SK-N-SH (cell line): ENCODE data around the gene CRYBA1. TPM values are rescaled to one million over a fixed set of nuclear protein-coding genes. Genes with fewer than 3 reads are reported as not detected.

Experiments used
- CTCF ChIA-PET: fragments of 300-600, 350-600 bp; formaldehyde crosslinking; extraction: SDS; loops from one replicate; lab custom pipeline; 2021; lab: Yijun Ruan, JAX
- POLR2A ChIA-PET: fragments of 350-600 bp; sonication (Branson Sonifier 250); formaldehyde crosslinking; extraction: SDS; loops from one replicate; lab custom pipeline; 2020; ENCODE audit warnings: antibody characterized with exemption, inconsistent platforms; lab: Yijun Ruan, JAX
- DNase-seq: peaks from one replicate; pipeline ENCODE4 v3.0.0; 2012
- H2AFZ ChIP-seq: fragments of 200-600 bp; sonication (generic); 2 replicates; pipeline ENCODE4 v1.8.1; 2016; ENCODE audit warnings: antibody characterized with exemption, mild to moderate bottlenecking, low read depth
- H3F3A ChIP-seq: fragments of 200-600 bp; sonication (generic); replicated peaks from 2 replicates; pipeline ENCODE3; 2016; ENCODE audit warnings: antibody characterized with exemption, mild to moderate bottlenecking; ENCODE audit not compliant: insufficient read depth
- H3K27ac ChIP-seq, 2 experiments: fragments of 200-500 bp in 1 of 2; fragments of 200-600 bp in 1 of 2; sonication (Bioruptor generic) in 1 of 2; sonication (generic), shearing (Covaris generic) in 1 of 2; 2 replicates each; pipeline versions ENCODE4 v1.5.1 to v1.6.1; 2014 to 2016; ENCODE audit warnings: low read depth in 2 of 2, inconsistent platforms in 1 of 2, low read length in 1 of 2, mild to moderate bottlenecking in 1 of 2, mixed read lengths in 1 of 2
- H3K27me3 ChIP-seq: fragments of 200-600 bp; sonication (generic), shearing (Covaris generic); 2 replicates; pipeline ENCODE4 v1.6.1; 2016; ENCODE audit warnings: mixed run types; ENCODE audit not compliant: insufficient read depth
- H3K36me3 ChIP-seq, 2 experiments: fragments of 200-500 bp in 1 of 2; fragments of 200-600 bp in 1 of 2; sonication (Bioruptor generic) in 1 of 2; sonication (generic) in 1 of 2; replicated peaks in 1 of 2; 2 replicates each; pipeline versions ENCODE3 to v1.5.1; 2014 to 2016; ENCODE audit warnings: low read length in 1 of 2, mild to moderate bottlenecking in 1 of 2; ENCODE audit not compliant: insufficient read depth in 2 of 2, control insufficient read depth in 1 of 2
- H3K4me1 ChIP-seq, 2 experiments: fragments of 200-500 bp in 1 of 2; fragments of 200-600 bp in 1 of 2; sonication (Bioruptor generic) in 1 of 2; sonication (generic), shearing (Covaris generic) in 1 of 2; 2 replicates each; pipeline versions ENCODE4 v1.5.1 to v1.6.1; 2014 to 2016; ENCODE audit warnings: low read depth in 1 of 2, low read length in 1 of 2, mixed run types in 1 of 2; ENCODE audit not compliant: insufficient read depth in 2 of 2, control insufficient read depth in 1 of 2
- H3K4me2 ChIP-seq: fragments of 200-600 bp; sonication (generic), shearing (Covaris generic); 2 replicates; pipeline ENCODE4 v1.6.1; 2017; ENCODE audit warnings: mixed run types
- H3K4me3 ChIP-seq, 2 experiments: fragments of 200-500 bp in 1 of 2; fragments of 200-600 bp in 1 of 2; sonication (Bioruptor generic) in 1 of 2; sonication (generic), shearing (Covaris generic) in 1 of 2; 2 replicates each; pipeline versions ENCODE4 v1.5.1 to v1.8.1; 2014 to 2016; ENCODE audit warnings: low read depth in 2 of 2, inconsistent platforms in 1 of 2, low read length in 1 of 2, mild to moderate bottlenecking in 1 of 2, mixed read lengths in 1 of 2, moderate library complexity in 1 of 2
- H3K79me2 ChIP-seq: fragments of 200-600 bp; sonication (generic); 2 replicates; pipeline ENCODE4 v1.8.1; 2017; ENCODE audit warnings: mild to moderate bottlenecking; ENCODE audit not compliant: insufficient read depth
- H3K9ac ChIP-seq: fragments of 200-600 bp; sonication (generic); 2 replicates; pipeline ENCODE4 v1.6.1; 2017; ENCODE audit warnings: mixed run types
- H3K9me2 ChIP-seq: fragments of 200-600 bp; sonication (generic); 2 replicates; pipeline ENCODE4 v1.6.1; 2017; ENCODE audit warnings: mixed run types
- H3K9me3 ChIP-seq: fragments of 200-600 bp; sonication (generic); 2 replicates; pipeline ENCODE4 v1.6.1; 2017; ENCODE audit warnings: mixed run types, mild to moderate bottlenecking, moderate library complexity
- H4K20me1 ChIP-seq: fragments of 200-600 bp; sonication (generic); 2 replicates; pipeline ENCODE4 v1.6.1; 2017; ENCODE audit warnings: mild to moderate bottlenecking, mixed run types; ENCODE audit not compliant: insufficient read depth
- CHD2 ChIP-seq: fragments of 150-350 bp; IDR thresholded peaks from 2 replicates; pipeline ENCODE4 v1.6.1; 2018; ENCODE audit warnings: low read length; ENCODE audit not compliant: partially characterized antibody
- EP300 ChIP-seq, 2 experiments: IDR thresholded peaks; 2 replicates each; pipeline versions ENCODE4 v1.4.0 to v1.6.1; 2012; ENCODE audit warnings: borderline replicate concordance in 1 of 2, low read depth in 1 of 2, low read length in 1 of 2
- EZH2phosphoT487 ChIP-seq: fragments of 200-600 bp; sonication (generic); IDR thresholded peaks from 2 replicates; pipeline ENCODE4 v1.6.1; 2017; ENCODE audit warnings: low read depth, mixed run types, mild to moderate bottlenecking, antibody characterized with exemption, moderate library complexity, borderline replicate concordance
- GABPA ChIP-seq: IDR thresholded peaks from 2 replicates; pipeline ENCODE4 v1.4.0; 2012; ENCODE audit warnings: low read depth, mild to moderate bottlenecking
- JUND ChIP-seq: IDR thresholded peaks from 2 replicates; pipeline ENCODE4 v1.4.0; 2012
- NFIC ChIP-seq: IDR thresholded peaks from 2 replicates; pipeline ENCODE4 v1.4.0; 2012; ENCODE audit warnings: borderline replicate concordance
- NRF1 ChIP-seq: IDR thresholded peaks from 2 replicates; pipeline ENCODE4 v1.6.1; 2012; ENCODE audit warnings: low read depth, mild to moderate bottlenecking, low read length
- POLR2AphosphoS5 ChIP-seq: IDR thresholded peaks from 2 replicates; pipeline ENCODE4 v1.6.1; 2012; ENCODE audit warnings: low read depth, low read length
- RCOR1 ChIP-seq: fragments of 150-350 bp; IDR thresholded peaks from 2 replicates; pipeline ENCODE4 v1.6.1; 2017; ENCODE audit warnings: antibody characterized with exemption, low read length
- SMC3 ChIP-seq: IDR thresholded peaks from 2 replicates; pipeline ENCODE4 v1.6.1; 2012; ENCODE audit warnings: low read depth, low read length, improper control_type of control experiment
- YY1 ChIP-seq: IDR thresholded peaks from 2 replicates; pipeline ENCODE4 v1.4.0; 2012; ENCODE audit warnings: low read depth, mild to moderate bottlenecking
- WGBS: methylation state at CpG from one replicate; pipeline ENCODE4 v1.1.6; 2017; ENCODE audit warnings: low lambda C conversion rate; 5-methylcytosine and 5-hydroxymethylcytosine counted together
- polyA plus RNA-seq, 3 experiments: library from polyadenylated mRNA; depleted of rRNA; stranded (reverse); fragments of >200 nt; gene quantifications; 2 replicates each; pipeline ENCODE4 v1.2.3, GENCODE V29; 2012
- TF ChIP-seq, protein P1 (sequence below): IDR thresholded peaks from 2 replicates; pipeline ENCODE4 v1.4.0; 2012; ENCODE audit warnings: low read depth
- TF ChIP-seq, protein P2 (sequence below): IDR thresholded peaks from 2 replicates; pipeline ENCODE4; 2012
- TF ChIP-seq, protein P3 (sequence below): fragments of 200-600 bp; sonication (generic); IDR thresholded peaks from 2 replicates; pipeline ENCODE4 v1.6.1; 2017; ENCODE audit warnings: antibody characterized with exemption, mild to moderate bottlenecking, moderate library complexity
- TF ChIP-seq, protein P4 (sequence below): IDR thresholded peaks from 2 replicates; pipeline ENCODE4 v1.4.0; 2012; ENCODE audit warnings: low read depth, borderline replicate concordance

CRYBA1 gene
- polyA plus RNA-seq, 1 of the 3 experiments (the other 2 are of a cell fraction): not detected

DNA sequence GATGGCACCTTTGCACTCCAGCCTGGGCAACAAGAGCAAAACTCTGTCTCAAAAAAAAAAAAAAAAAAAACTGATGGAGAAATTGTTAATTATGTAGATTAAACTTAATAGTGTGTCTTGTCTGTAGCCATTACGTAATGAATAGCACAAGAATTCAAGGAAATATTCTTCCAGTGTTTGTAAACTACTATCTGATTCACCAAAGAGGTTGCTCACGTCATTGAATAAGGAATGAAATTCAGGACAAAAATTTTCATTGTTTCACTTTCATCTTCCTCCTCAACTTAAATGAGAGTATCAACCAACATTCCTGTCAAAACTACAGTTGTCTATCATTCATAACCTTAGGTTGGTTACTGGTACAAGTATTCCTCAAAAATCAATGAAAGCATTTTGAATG, 35.8 kb upstream of the CRYBA1 start:
- TF ChIP-seq, protein P1, sequence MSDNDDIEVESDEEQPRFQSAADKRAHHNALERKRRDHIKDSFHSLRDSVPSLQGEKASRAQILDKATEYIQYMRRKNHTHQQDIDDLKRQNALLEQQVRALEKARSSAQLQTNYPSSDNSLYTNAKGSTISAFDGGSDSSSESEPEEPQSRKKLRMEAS: no peak
- TF ChIP-seq EP300 (IDR thresholded peaks at IDR 0.05; ENCODE audit: borderline replicate concordance in 1 of 2, low read depth in 1 of 2, low read length in 1 of 2): no peak
- no peak for TF ChIP-seq JUND
- TF ChIP-seq, protein P2, sequence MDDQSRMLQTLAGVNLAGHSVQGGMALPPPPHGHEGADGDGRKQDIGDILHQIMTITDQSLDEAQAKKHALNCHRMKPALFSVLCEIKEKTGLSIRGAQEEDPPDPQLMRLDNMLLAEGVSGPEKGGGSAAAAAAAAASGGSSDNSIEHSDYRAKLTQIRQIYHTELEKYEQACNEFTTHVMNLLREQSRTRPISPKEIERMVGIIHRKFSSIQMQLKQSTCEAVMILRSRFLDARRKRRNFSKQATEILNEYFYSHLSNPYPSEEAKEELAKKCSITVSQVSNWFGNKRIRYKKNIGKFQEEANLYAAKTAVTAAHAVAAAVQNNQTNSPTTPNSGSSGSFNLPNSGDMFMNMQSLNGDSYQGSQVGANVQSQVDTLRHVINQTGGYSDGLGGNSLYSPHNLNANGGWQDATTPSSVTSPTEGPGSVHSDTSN: no peak
- TF ChIP-seq, protein P3, sequence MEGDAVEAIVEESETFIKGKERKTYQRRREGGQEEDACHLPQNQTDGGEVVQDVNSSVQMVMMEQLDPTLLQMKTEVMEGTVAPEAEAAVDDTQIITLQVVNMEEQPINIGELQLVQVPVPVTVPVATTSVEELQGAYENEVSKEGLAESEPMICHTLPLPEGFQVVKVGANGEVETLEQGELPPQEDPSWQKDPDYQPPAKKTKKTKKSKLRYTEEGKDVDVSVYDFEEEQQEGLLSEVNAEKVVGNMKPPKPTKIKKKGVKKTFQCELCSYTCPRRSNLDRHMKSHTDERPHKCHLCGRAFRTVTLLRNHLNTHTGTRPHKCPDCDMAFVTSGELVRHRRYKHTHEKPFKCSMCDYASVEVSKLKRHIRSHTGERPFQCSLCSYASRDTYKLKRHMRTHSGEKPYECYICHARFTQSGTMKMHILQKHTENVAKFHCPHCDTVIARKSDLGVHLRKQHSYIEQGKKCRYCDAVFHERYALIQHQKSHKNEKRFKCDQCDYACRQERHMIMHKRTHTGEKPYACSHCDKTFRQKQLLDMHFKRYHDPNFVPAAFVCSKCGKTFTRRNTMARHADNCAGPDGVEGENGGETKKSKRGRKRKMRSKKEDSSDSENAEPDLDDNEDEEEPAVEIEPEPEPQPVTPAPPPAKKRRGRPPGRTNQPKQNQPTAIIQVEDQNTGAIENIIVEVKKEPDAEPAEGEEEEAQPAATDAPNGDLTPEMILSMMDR: no peak
- no peak for TF ChIP-seq YY1
- no peak for TF ChIP-seq EZH2phosphoT487
- no peak for DNase-seq
- H4K20me1 ChIP-seq: no peaks in the 10 kb centered on the region
- POLR2A ChIA-PET: no interaction called here
- no peaks in the 10 kb centered on the region for H3K79me2 ChIP-seq
- no peak overlapping the region for H3K9ac ChIP-seq
- H3K9me2 ChIP-seq: no peaks in the 10 kb centered on the region
- no peaks in the 10 kb centered on the region; a peak in 1 of 4 replicates for H3K4me1 ChIP-seq
- no peak overlapping the region for H2AFZ ChIP-seq
- CTCF ChIA-PET: interaction anchor here (2.1 to 19.8 kb wide), 4 partner anchors 9 to 94 kb away, joined by 10 to 438 read pairs (median 36); partner anchors contain the start of gene MYO18A
- H3K27ac ChIP-seq: no peak overlapping the region
- no peak overlapping the region for H3K4me3 ChIP-seq
- H3F3A ChIP-seq: no peaks in the 10 kb centered on the region
- no peak overlapping the region for H3K4me2 ChIP-seq
- no peaks in the 10 kb centered on the region for H3K27me3 ChIP-seq
- WGBS: 89% methylated on average over 2 of the region's 2 CpGs
- H3K9me3 ChIP-seq: no peaks in the 10 kb centered on the region
- no peaks in the 10 kb centered on the region for H3K36me3 ChIP-seq

DNA sequence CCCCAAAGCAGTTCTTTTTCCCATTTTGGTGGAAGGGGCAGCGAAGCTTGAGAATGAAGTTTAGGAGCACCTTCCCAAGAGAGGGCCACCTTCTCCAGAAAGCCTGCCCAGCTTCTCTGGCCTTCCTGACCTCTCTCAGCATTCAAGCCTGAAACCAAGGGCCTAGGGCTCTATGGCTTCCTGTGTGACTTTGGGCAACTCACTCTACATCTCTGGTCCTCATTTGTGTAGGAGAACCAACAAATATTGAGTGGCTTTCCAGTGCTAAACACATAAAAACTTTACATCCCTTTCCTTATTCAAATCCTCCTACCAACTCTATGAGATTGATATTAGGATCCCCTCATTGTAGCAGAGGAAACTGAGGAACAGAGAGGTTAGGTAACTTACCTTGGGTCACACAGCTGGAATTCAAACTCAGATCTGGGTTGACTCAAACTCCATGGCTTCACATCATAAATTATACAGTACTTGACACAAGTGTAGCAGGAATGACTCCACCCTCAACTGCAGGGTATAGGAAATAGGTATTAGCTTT, 34.5 kb upstream of the CRYBA1 start:
- H2AFZ ChIP-seq: no peak overlapping the region
- no peaks in the 10 kb centered on the region for H3K27me3 ChIP-seq
- CTCF ChIA-PET: interaction anchor here (1.0 to 19.8 kb wide), 7 partner anchors 7 to 259 kb away, joined by 3 to 438 read pairs (median 10); partner anchors contain the start of gene MYO18A
- H3K9me2 ChIP-seq: no peaks in the 10 kb centered on the region
- no peak for DNase-seq
- 100% methylated on average over 1 of the region's 1 CpG for WGBS
- H3K27ac ChIP-seq: no peak overlapping the region
- no peak overlapping the region for H3K4me2 ChIP-seq
- no peaks in the 10 kb centered on the region for H3K36me3 ChIP-seq
- no peaks in the 10 kb centered on the region for H4K20me1 ChIP-seq
- H3K79me2 ChIP-seq: no peaks in the 10 kb centered on the region
- no peak overlapping the region for H3K9ac ChIP-seq
- no peak overlapping the region for H3K4me3 ChIP-seq
- POLR2A ChIA-PET: no interaction called here
- H3F3A ChIP-seq: no peaks in the 10 kb centered on the region
- H3K4me1 ChIP-seq: no peaks in the 10 kb centered on the region; a peak in 1 of 4 replicates
- H3K9me3 ChIP-seq: no peaks in the 10 kb centered on the region
- TF ChIP-seq EP300 (IDR thresholded peaks at IDR 0.05; ENCODE audit: borderline replicate concordance in 1 of 2, low read depth in 1 of 2, low read length in 1 of 2) (no peak), POLR2AphosphoS5 (no peak), SMC3 (no peak), YY1 (no peak), CHD2 (no peak), NFIC (no peak), JUND (no peak), RCOR1 (no peak), NRF1 (no peak), GABPA (no peak)
- TF ChIP-seq, protein P4, sequence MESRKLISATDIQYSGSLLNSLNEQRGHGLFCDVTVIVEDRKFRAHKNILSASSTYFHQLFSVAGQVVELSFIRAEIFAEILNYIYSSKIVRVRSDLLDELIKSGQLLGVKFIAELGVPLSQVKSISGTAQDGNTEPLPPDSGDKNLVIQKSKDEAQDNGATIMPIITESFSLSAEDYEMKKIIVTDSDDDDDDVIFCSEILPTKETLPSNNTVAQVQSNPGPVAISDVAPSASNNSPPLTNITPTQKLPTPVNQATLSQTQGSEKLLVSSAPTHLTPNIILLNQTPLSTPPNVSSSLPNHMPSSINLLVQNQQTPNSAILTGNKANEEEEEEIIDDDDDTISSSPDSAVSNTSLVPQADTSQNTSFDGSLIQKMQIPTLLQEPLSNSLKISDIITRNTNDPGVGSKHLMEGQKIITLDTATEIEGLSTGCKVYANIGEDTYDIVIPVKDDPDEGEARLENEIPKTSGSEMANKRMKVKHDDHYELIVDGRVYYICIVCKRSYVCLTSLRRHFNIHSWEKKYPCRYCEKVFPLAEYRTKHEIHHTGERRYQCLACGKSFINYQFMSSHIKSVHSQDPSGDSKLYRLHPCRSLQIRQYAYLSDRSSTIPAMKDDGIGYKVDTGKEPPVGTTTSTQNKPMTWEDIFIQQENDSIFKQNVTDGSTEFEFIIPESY: no peak
- TF ChIP-seq, protein P3: no peak
